Measurements from ENCODE around the gene POLR2M. TPM values are rescaled to one million over a fixed set of nuclear protein-coding genes. Genes with fewer than 3 reads are reported as not detected.

POLR2M gene
- total RNA-seq, 1 experiment from 2014 or later = 86.2 TPM

- Histone ChIP-seq H3K27ac (ENCODE audit: low read depth, low read length) (no peak overlapping the region), H3K27me3 (ENCODE audit: insufficient read depth, low read length) (no peaks in the 10 kb centered on the region), H2AFZ (ENCODE audit: low read depth, low read length, poor library complexity, severe bottlenecking) (no peak overlapping the region), H3K9me3 (ENCODE audit: control insufficient read depth in 1 of 2, insufficient read depth in 1 of 2, low read depth in 1 of 2, low read length in 2 of 2) (peaks cover 0 to 6% of the 10 kb centered on the region in 2 experiments; a peak in 1 of 4 replicates), H3K36me3 (ENCODE audit: control insufficient read depth in 1 of 2, insufficient read depth in 2 of 2, low read length in 2 of 2) (no peaks in the 10 kb centered on the region), H3K9ac (ENCODE audit: low read length) (no peak overlapping the region), H3K4me3 (replicated peaks in 1 of 2; ENCODE audit: low read depth in 1 of 2, low read length in 2 of 2) (no peak overlapping the region), H3K4me2 (ENCODE audit: low read length) (no peak overlapping the region), H3K79me2 (ENCODE audit: insufficient read depth, low read length) (no peaks in the 10 kb centered on the region), H3K9me2 (ENCODE audit: insufficient read depth) (no peaks in the 10 kb centered on the region), H4K20me1 (ENCODE audit: insufficient read depth) (no peaks in the 10 kb centered on the region), H3K4me1 (ENCODE audit: control insufficient read depth in 1 of 2, insufficient read depth in 2 of 2, low read length in 2 of 2) (no peaks in the 10 kb centered on the region)
- DNase-seq (ENCODE audit: low read depth, low spot score) (no peak), ATAC-seq (no peak)
- intact Hi-C loops (cut with micrococcal nuclease) = no loop called here
- BruUV-seq (replicated peaks) = no TSS peak
- ChIA-PET RAD21 (ENCODE audit: low non-redundant PET in 1 of 2, low total read pairs in 2 of 2, uncharacterized antibody in 2 of 2, unreplicated experiment in 2 of 2) (no interaction called here), CTCF (interaction anchor here (1.5 kb wide), 1 partner anchor 12 kb away, joined by 4 read pairs; no protein-coding TSS in a partner anchor), POLR2A (no interaction called here)
- TF ChIP-seq EZH2 (IDR thresholded peaks at IDR 0.05) (no peak), POLR2AphosphoS5 (IDR thresholded peaks at IDR 0.05; ENCODE audit: low read depth, low read length) (no peak), MAX (IDR thresholded peaks at IDR 0.05) (no peak), SP1 (IDR thresholded peaks at IDR 0.05; ENCODE audit: low read depth) (no peak), JUND (IDR thresholded peaks at IDR 0.05) (no peak), POLR2A (IDR thresholded peaks at IDR 0.05; ENCODE audit: borderline replicate concordance, extremely low read depth, insufficient read depth, insufficient read length) (no peak), EZH2phosphoT487 (IDR thresholded peaks at IDR 0.05; ENCODE audit: borderline replicate concordance) (no peak), TCF7L2 (IDR thresholded peaks at IDR 0.05; ENCODE audit: borderline replicate concordance, extremely low read depth, insufficient read depth, insufficient read length) (no peak), CEBPB (IDR thresholded peaks at IDR 0.05; ENCODE audit: low read depth) (no peak), ZNF274 (IDR thresholded peaks at IDR 0.05; ENCODE audit: low read depth, low read length) (no peak), ZFX (IDR thresholded peaks at IDR 0.05) (no peak), CTCF (IDR thresholded peaks at IDR 0.05 in 2 of 3, conservative IDR thresholded peaks at IDR 0.05 in 1 of 3; ENCODE audit: borderline replicate concordance in 1 of 3, insufficient read depth in 1 of 3, low read depth in 2 of 3, low read length in 2 of 3) (no peak)
These were observed 32.3 kb downstream of the POLR2M start for GRCh38 chr15:57738734-57739237.

Measured in HCT116 (cell line).